Measurements from ENCODE around the gene TSPO. TPM values are rescaled to one million over a fixed set of nuclear protein-coding genes. Genes with fewer than 3 reads are reported as not detected.
"Not testable (repeated sequence)": the region's sequence is repeated elsewhere in the genome, so short reads cannot be mapped to it uniquely, and the experiment has no call there.

TSPO gene
- total and polyA plus RNA-seq, 2 of the 8 experiments (the other 6 are each of a cell fraction or from before 2014, with no cell fraction given): 19.9 to 51.5 TPM

DNA sequence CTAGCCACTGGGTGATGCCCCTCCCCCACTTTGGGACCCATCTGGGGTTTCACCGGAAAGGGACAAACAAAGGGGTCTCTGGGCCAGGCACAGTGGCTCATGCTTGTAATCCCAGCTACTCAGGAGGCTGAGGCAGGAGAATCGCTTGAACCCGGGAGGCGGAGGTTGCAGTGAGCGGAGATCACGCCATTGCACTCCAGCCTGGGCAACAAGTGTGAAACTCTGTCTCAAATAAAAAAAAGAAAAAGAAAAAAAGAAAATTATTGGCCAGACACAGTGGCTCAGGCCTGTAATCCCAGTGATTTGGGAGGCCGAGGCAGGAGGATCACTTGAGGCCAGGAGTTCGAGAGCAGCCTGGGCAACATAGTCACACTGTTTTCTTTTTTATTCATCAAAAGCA lies 6.0 kb upstream of the TSPO start:
- 88% methylated on average over 8 of the region's 8 CpGs; no CpG with 5 or more reads in 1 of the 2 experiments for WGBS, 2 experiments (ENCODE audit: extremely low coverage in 1 of 2, insufficient coverage in 1 of 2, insufficient read length in 1 of 2, insufficient replicate concordance in 2 of 2, low coverage in 1 of 2, low lambda C conversion rate in 2 of 2, missing lambda C conversion rate in 1 of 2)
- not testable (repeated sequence) for H2AFZ ChIP-seq (ENCODE audit: low read length)
- CTCF ChIA-PET (ENCODE audit: partially characterized antibody): interaction anchor here (0.9 kb wide), 1 partner anchor 9 kb away, joined by 5 read pairs; no protein-coding TSS in a partner anchor

DNA sequence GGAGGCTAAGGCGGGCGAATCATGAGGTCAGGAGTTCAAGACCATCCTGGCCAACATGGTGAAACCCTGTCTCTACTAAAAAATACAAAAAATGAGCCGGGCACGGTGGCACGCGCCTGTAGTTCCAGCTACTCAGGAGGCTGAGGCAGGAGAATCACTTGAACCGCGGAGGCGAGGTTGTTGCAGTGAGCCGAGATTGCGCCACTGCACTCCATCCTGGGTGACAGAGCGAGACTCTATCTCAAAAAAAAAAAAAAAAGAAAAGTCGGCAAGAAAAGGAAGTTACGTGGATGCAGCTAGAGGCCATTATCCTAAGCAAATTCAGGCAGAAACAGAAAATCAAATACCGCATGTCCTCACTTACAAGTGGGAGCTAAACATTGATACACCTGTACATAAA lies 5.0 kb upstream of the TSPO start:
- POLR2A ChIA-PET (ENCODE audit: partially characterized antibody): interaction anchor here (0.8 to 1.9 kb wide), 3 partner anchors 32 to 684 kb away, joined by 3 to 5 read pairs (median 3); partner anchors contain the start of gene PACSIN2
- CTCF ChIA-PET (ENCODE audit: partially characterized antibody): interaction anchor here (0.9 kb wide), 1 partner anchor 41 kb away, joined by 3 read pairs; no protein-coding TSS in a partner anchor
- not testable (repeated sequence) for H3K23me2 ChIP-seq (ENCODE audit: low read depth, low read length)

More for the DNA sequence above, 6.0 kb upstream of the TSPO start:
- H3K14ac ChIP-seq (ENCODE audit: insufficient read length); H3K56ac ChIP-seq (replicated peaks; ENCODE audit: insufficient read length, low read depth, low read length); H2AK5ac ChIP-seq (ENCODE audit: low read depth, low read length); H3K9ac ChIP-seq (replicated peaks in 1 of 4; ENCODE audit: extremely low read depth in 1 of 4, low read depth in 3 of 4, low read length in 3 of 4); H2BK12ac ChIP-seq (ENCODE audit: low read depth, low read length); H3K4ac ChIP-seq (replicated peaks; ENCODE audit: insufficient read length, low read depth, low read length); H3K27ac ChIP-seq (ENCODE audit: low read depth, low read length); FAIRE-seq; H4K91ac ChIP-seq (replicated peaks; ENCODE audit: insufficient read length, low read length); H2BK5ac ChIP-seq (ENCODE audit: low read depth, low read length); H4K5ac ChIP-seq (ENCODE audit: insufficient read length, low read depth, low read length); H3K9me3 ChIP-seq (ENCODE audit: insufficient read depth in 2 of 2, low read depth in 1 of 2, low read length in 1 of 2); H4K20me1 ChIP-seq (replicated peaks in 1 of 2; ENCODE audit: control insufficient read depth in 1 of 2, insufficient read depth in 2 of 2, low read length in 2 of 2); H3K4me2 ChIP-seq (ENCODE audit: insufficient read depth in 1 of 2, low read depth in 2 of 2, low read length in 2 of 2); H2BK120ac ChIP-seq (replicated peaks; ENCODE audit: low read depth, low read length); H2BK15ac ChIP-seq (ENCODE audit: low read length); H3K79me1 ChIP-seq (ENCODE audit: low read depth, low read length); H2BK20ac ChIP-seq (ENCODE audit: low read length); H3K27me3 ChIP-seq (replicated peaks in 1 of 4; ENCODE audit: control insufficient read depth in 3 of 4, extremely low read depth in 1 of 4, insufficient read depth in 3 of 4, low read length in 3 of 4); H4K8ac ChIP-seq (ENCODE audit: extremely low read depth, insufficient read depth, low read length); DNase-seq (ENCODE audit: low read depth in 1 of 2, low spot score in 2 of 2); H3K18ac ChIP-seq (ENCODE audit: extremely low read depth, low read length); H3K4me1 ChIP-seq (replicated peaks in 1 of 4; ENCODE audit: control insufficient read depth in 3 of 4, insufficient read depth in 4 of 4, low read length in 3 of 4); H3K36me3 ChIP-seq (ENCODE audit: control insufficient read depth in 2 of 4, insufficient read depth in 4 of 4, low read length in 3 of 4); H3K23me2 ChIP-seq (ENCODE audit: low read depth, low read length); H3K79me2 ChIP-seq (ENCODE audit: control insufficient read depth in 1 of 2, insufficient read depth in 2 of 2, low read length in 2 of 2); H3K4me3 ChIP-seq (ENCODE audit: extremely low read depth in 1 of 4, insufficient read depth in 2 of 4, low read depth in 3 of 4, low read length in 4 of 4); H3K23ac ChIP-seq (ENCODE audit: insufficient read length): not testable (repeated sequence)
- POLR2A ChIA-PET (ENCODE audit: partially characterized antibody): interaction anchor here (0.8 to 1.2 kb wide), 2 partner anchors 31 to 683 kb away, joined by 3 read pairs; no protein-coding TSS in a partner anchor

More for the DNA sequence above, 5.0 kb upstream of the TSPO start:
- not testable (repeated sequence) for H2BK15ac ChIP-seq (ENCODE audit: low read length); H3K4me3 ChIP-seq (ENCODE audit: extremely low read depth in 1 of 4, insufficient read depth in 2 of 4, low read depth in 3 of 4, low read length in 4 of 4); FAIRE-seq; H3K18ac ChIP-seq (ENCODE audit: extremely low read depth, low read length); H2BK120ac ChIP-seq (replicated peaks; ENCODE audit: low read depth, low read length); H3K4me2 ChIP-seq (ENCODE audit: insufficient read depth in 1 of 2, low read depth in 2 of 2, low read length in 2 of 2); H3K36me3 ChIP-seq (ENCODE audit: control insufficient read depth in 2 of 4, insufficient read depth in 4 of 4, low read length in 3 of 4); H3K4me1 ChIP-seq (replicated peaks in 1 of 4; ENCODE audit: control insufficient read depth in 3 of 4, insufficient read depth in 4 of 4, low read length in 3 of 4); H3K23ac ChIP-seq (ENCODE audit: insufficient read length); H2AK5ac ChIP-seq (ENCODE audit: low read depth, low read length); H4K20me1 ChIP-seq (replicated peaks in 1 of 2; ENCODE audit: control insufficient read depth in 1 of 2, insufficient read depth in 2 of 2, low read length in 2 of 2); H3K27ac ChIP-seq (ENCODE audit: low read depth, low read length); H3K4ac ChIP-seq (replicated peaks; ENCODE audit: insufficient read length, low read depth, low read length); H2BK5ac ChIP-seq (ENCODE audit: low read depth, low read length); H3K9me3 ChIP-seq (ENCODE audit: insufficient read depth in 2 of 2, low read depth in 1 of 2, low read length in 1 of 2); H4K8ac ChIP-seq (ENCODE audit: extremely low read depth, insufficient read depth, low read length); H3K27me3 ChIP-seq (replicated peaks in 1 of 4; ENCODE audit: control insufficient read depth in 3 of 4, extremely low read depth in 1 of 4, insufficient read depth in 3 of 4, low read length in 3 of 4); H3K79me1 ChIP-seq (ENCODE audit: low read depth, low read length); DNase-seq (ENCODE audit: low read depth in 1 of 2, low spot score in 2 of 2); H3K9ac ChIP-seq (replicated peaks in 1 of 4; ENCODE audit: extremely low read depth in 1 of 4, low read depth in 3 of 4, low read length in 3 of 4); H4K91ac ChIP-seq (replicated peaks; ENCODE audit: insufficient read length, low read length); H4K5ac ChIP-seq (ENCODE audit: insufficient read length, low read depth, low read length); H2AFZ ChIP-seq (ENCODE audit: low read length); H3K79me2 ChIP-seq (ENCODE audit: control insufficient read depth in 1 of 2, insufficient read depth in 2 of 2, low read length in 2 of 2); H3K14ac ChIP-seq (ENCODE audit: insufficient read length); H2BK20ac ChIP-seq (ENCODE audit: low read length); H3K56ac ChIP-seq (replicated peaks; ENCODE audit: insufficient read length, low read depth, low read length); H2BK12ac ChIP-seq (ENCODE audit: low read depth, low read length)
- WGBS, 2 experiments (ENCODE audit: extremely low coverage in 1 of 2, insufficient coverage in 1 of 2, insufficient read length in 1 of 2, insufficient replicate concordance in 2 of 2, low coverage in 1 of 2, low lambda C conversion rate in 2 of 2, missing lambda C conversion rate in 1 of 2): 93% methylated on average over 12 of the region's 15 CpGs; no CpG with 5 or more reads in 1 of the 2 experiments

Data from H1 (cell line).